GM19351 (cell line): Measurements from ENCODE around the gene GDPD5.
"Not testable (repeated sequence)": the region's sequence is repeated elsewhere in the genome, so short reads cannot be mapped to it uniquely, and the experiment has no call there.

ENCODE experiments used
- ATAC-seq: cut with Tn5 transposase; IDR thresholded peaks from one replicate; pipeline ENCODE4 v1.9.1; 2021; ENCODE audit warnings: mild to moderate bottlenecking, moderate library complexity; ENCODE audit not compliant: unreplicated experiment

GDPD5 gene

GRCh38 chr11:75431533-75432525, 93.9 kb downstream of the GDPD5 start:
- ATAC-seq, result no peak

DNA sequence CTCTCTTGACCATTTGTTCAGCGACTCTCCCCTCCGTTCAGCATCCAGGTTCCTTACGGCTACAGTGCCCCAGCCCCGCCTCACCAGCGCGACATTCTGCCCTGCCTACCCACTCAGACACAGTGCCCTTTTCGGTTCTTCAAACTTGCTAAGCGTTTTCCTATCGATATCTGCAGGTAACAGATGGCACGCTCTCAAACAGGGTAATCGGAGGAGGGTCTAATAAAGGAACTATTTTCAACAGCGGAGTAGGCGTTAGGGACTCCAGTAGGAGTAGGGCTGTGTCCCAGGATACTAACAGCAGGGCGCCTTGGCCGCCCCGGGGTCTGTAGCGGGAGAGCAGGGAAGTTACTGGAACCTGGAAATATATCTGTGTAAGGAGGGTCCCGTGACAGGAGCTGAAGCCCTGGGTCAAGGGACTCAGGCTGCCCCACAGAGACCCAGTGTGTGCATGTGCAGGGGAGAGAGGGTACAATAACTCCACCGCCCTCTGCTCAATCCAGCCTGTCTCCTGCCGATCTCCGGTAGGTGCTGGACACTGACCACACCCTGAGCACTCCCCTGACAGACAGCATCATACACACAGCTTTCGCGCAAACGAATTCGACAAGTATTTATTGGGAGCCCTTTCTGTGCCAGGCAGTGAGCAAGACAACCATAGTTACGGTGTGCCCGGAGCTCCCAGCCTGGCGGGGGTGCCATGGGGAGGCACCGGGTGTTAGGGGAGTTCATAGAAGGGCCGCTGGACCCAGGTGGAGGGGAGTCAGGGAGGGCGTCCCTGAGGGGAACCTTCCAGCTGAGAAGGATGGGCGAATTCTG, 94.8 kb downstream of the GDPD5 start:
- no peak for ATAC-seq

GRCh38 chr11:75429902-75430713, 95.6 kb downstream of the GDPD5 start:
- peak; percentile 65 for ATAC-seq

DNA sequence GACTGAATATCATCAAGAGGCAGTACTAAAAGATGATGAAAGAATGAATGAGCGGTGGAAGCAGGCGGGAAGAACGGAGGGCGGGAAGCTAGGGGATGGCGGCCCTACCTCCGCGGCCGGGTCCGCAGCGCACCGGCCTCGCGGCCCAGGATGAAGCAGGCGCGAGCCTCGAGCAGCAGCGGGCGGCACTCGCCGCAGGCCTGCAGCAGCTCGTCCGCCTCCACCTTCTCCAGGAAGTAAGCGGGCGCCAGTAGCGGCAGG, 96.2 kb downstream of the GDPD5 start:
- no peak for ATAC-seq

DNA sequence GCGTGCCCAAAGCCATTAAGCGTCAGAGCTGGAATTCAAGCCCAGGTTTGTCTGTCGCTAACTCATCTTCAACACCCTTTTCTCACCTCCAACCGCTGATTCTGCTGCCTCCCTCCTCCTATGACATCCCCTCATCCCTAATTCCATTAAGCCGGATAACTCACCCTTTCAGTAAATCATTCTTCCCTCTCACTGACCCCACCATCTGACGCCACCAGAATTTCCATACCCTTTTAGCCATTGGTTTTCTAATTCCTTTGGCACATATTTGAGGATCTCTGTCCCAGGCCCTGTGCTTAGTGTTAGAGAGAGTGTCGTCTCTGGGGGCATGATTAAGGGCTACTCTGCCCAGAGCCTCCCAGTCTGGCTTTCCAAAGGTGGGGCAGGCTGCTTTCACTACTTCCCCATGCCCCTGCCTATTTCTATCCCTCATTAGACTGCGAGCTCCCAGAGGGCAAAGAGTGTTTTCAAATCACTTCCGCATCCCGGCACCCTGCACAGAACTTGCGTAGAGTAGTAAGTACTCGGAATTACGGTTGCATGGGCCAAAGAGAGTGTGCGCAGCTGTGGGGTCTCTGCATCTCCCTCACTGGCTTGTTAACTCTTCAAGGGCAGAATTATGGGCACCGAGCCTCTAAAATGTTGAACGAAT, 96.6 kb downstream of the GDPD5 start:
- no peak for ATAC-seq

- ATAC-seq, result peak; percentile 50
These were observed 97.4 kb downstream of the GDPD5 start for GRCh38 chr11:75428281-75428724.

- ATAC-seq, result no peak
These were observed 98.6 kb downstream of the GDPD5 start for GRCh38 chr11:75427181-75427580.

DNA sequence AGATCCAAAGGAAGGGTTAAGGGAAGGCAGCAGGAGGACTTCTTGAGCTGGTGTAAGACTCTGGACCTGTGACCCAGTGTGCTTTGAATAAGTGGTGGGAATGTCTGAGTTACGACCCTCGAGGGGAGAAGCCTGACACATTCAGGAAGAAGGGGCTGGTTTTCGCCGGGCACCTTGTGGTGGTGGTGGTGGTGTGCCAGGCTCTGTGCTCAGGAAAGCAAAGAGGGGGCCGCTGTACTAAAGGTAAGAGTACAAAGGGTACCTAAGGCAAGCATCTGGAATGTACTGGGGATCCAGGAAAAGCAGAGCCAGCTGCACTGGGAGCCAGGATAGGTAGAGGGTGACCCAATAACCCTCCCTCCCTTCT, 99.0 kb downstream of the GDPD5 start:
- no peak for ATAC-seq

DNA sequence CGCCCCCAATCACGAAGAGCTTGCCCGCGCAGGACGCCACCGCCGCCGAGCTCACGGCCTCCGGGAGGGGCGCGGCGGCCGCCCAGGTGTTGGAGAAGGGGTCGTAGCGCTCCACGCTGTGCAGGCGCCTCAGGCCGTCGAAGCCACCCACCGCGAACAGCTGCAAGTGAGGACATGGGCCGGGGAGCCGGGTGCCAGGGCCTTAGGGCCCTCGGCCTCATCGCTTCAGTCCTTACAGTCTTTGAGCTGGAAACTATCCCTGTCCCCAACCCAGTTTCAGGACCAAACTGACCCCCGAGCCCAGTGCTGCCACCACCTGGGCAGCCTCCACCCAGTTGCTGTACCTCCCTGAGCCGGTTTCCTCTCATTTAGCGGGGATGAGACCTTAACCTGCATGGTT, 100.3 kb downstream of the GDPD5 start:
- ATAC-seq, result no peak

- no peak for ATAC-seq
These were observed 101.3 kb downstream of the GDPD5 start for GRCh38 chr11:75424396-75424795.

DNA sequence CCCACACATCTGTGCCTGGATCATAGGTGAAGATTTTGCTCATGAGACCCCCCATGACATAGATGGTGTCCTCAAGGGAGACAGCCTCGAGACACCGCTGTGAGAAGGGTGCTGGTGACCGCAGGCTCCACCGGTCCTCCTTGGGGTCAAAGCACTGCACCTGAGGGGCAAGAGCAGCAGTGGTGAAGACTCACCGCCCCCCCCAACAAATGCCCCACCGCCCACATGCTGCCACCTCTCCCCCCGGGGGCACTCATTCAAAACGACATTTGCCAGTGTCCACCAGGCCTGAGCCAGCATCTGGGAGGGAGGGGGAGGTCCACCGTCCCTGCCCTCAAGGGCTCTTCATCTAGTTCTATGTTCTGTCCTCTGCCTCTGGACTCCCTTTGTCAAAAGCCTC, 102.0 kb downstream of the GDPD5 start:
- no peak for ATAC-seq

- no peak for ATAC-seq
These were observed 103.2 kb downstream of the GDPD5 start for GRCh38 chr11:75422248-75423231.

DNA sequence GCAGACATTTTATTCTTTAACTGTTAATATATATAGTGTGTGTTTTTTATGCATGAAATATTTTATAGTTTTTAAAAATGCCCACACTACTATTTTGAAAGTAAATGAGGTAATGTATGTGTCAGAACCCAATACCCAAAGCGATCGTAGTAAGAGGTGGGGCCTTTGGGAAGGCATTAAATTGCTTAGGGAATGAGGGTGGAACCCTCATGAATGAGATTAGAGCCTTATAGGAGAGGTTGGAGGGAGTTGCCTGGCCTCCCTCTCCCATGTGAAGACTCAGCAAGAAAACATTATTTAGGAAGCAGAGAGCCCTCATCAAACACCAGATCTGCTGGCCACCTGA, 103.9 kb downstream of the GDPD5 start:
- no peak for ATAC-seq

DNA sequence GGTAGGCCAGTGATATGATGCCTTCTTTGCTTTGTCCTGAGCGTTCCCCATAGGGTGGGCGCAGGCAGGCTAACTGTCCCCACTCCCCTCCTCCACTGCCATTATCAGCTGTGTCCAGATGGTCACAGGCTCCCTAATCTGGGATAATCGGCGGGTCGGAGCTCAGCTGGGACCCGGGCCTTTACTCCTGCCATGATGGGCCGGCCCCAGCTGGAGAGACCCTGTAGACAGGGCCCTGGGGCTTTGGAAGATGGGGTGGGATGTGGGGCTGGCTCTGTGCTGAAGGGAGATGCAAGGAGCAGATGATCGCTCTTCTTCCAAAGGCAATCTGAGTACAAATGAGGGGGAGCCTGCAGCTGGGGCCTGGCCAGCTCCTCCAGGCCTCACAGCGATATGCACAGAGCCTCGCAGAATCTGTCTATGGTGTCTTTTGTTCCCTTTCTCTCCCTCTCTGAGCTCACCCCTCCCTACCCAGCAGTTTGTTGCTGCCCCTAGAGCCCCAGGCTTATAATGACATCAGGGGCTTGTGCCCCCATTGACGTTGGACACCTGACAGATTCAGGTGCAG, 104.6 kb downstream of the GDPD5 start:
- no peak for ATAC-seq

DNA sequence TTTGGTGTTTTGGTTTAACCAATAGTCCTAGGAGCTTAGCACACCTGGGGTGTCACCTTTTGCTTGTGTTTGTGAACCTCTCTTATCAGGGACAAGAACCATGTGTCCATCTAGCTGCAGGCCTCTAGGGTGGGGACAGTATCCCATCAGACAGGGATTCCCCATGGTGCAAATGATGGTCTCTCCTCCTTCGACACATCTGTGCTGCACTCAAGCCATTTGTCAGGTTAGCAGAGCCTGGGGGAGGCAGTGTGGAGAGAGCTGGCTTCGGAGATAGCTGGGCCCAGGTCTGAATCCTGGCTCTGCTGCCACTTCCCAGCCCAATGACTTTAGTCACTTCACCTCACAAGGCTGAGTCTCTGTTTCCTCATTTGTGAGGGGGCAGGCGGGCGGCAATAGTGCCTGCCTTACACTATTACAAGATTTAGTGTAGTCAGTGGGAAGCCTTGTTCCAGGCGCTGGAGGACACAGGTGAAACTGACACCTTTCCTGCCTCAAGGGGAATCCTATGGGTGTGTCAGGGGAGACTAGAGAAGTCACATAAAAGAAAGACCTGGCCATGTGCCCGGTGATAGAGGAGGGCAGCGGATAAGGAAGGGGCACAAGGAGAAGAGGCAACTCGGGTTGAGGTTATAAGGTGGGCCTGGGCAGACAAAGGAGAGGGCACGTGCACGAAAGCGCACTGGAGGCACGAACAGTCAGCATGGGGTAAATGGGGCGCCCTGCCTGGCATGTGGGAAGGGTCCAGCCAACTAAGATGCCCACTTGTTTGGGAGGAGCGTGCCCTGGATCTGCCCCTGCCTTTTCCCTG, 105.3 kb downstream of the GDPD5 start:
- ATAC-seq, result no peak

- ATAC-seq, result no peak
These were observed 111.9 kb downstream of the GDPD5 start for GRCh38 chr11:75413864-75414263.

DNA sequence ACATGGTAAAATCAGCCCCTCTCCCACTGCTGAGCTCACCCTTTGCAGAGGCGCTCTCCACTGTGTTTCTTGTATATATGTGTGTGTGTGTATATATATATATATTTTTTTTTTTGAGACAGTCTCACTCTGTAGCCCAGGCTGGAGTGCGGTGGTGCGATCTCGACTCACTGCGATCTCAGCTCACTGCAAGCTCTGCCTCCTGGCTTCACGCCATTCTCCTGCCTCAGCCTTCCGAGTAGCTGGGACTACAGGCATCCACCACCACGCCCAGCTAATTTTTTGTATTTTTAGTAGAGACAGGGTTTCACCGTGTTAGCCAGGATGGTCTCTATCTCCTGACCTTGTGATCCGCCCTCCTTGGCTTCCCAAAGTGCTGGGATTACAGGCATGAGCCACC, 112.6 kb downstream of the GDPD5 start:
- not testable (repeated sequence) for ATAC-seq

DNA sequence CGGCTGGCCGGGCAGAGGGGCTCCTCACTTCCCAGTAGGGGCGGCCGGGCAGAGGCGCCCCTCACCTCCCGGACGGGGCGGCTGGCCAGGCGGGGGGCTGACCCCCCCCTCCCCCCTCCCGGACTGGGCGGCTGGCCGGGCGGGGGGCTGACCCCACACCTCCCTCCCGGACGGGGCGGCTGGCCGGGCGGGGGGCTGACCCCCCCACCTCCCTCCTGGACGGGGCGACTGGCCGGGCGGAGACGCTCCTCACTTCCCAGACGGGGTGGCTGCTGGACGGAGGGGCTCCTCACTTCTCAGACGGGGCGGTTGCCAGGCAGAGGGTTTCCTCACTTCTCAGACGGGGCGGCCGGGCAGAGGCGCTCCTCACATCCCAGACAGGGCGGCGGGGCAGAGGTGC, 115.8 kb downstream of the GDPD5 start:
- not testable (repeated sequence) for ATAC-seq

DNA sequence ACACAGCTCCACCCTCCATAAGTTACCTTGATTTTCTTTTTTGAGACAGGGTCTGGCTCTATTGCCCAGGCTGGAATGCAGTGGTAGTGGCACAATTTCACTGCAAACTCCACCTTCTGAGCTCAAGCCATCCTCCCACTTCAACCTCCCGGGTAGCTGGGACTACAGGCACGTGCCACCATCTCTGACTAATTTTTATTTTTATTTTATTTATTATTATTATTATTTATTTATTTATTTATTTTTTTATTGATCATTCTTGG, 116.9 kb downstream of the GDPD5 start:
- ATAC-seq, result no peak
